Spleen (tissue), 11 donors: Measurements from ENCODE around the gene PLXNB2. TPM values are rescaled to one million over a fixed set of nuclear protein-coding genes. Genes with fewer than 3 reads are reported as not detected.
A peak's percentile ranks its signal among the peaks of the same experiment; 100 is the strongest.

ENCODE experiments used
- DNase-seq: peaks from one replicate; pipeline ENCODE4 v3.0.0-alpha.2; 2020
- H3K27ac ChIP-seq, 8 donors: fragments of 200-600 bp; sonication (generic) in 7 of 8; 1 replicate in 4 of 8; 2 replicates in 4 of 8; pipeline versions ENCODE4 v1.5.0 to v1.8.0; 2016 to 2021; ENCODE audit warnings: inconsistent platforms in 4 of 8, mild to moderate bottlenecking in 4 of 8, moderate library complexity in 1 of 8
- H3K27me3 ChIP-seq, 7 donors: fragments of 200-600 bp; sonication (generic) in 6 of 7; replicated peaks in 1 of 7; 1 replicate in 4 of 7; 2 replicates in 3 of 7; pipeline versions ENCODE4 v1.5.0 to v1.8.0; 2016 to 2021; ENCODE audit warnings: inconsistent platforms in 3 of 7, mild to moderate bottlenecking in 1 of 7
- H3K36me3 ChIP-seq, 6 donors: fragments of 200-600 bp; sonication (generic) in 5 of 6; 1 replicate in 4 of 6; 2 replicates in 2 of 6; pipeline versions ENCODE4 v1.5.0 to v1.8.0; 2016 to 2021; ENCODE audit warnings: inconsistent platforms in 2 of 6
- H3K4me1 ChIP-seq, 6 donors: fragments of 200-600 bp; sonication (generic) in 5 of 6; 1 replicate in 3 of 6; 2 replicates in 3 of 6; pipeline versions ENCODE4 v1.5.0 to v1.8.0; 2016 to 2021; ENCODE audit warnings: inconsistent platforms in 3 of 6
- H3K4me3 ChIP-seq, 8 donors: fragments of 200-600 bp; sonication (generic) in 7 of 8; 1 replicate in 4 of 8; 2 replicates in 4 of 8; pipeline versions ENCODE4 v1.5.0 to v1.8.0; 2016 to 2021; ENCODE audit warnings: inconsistent platforms in 4 of 8, mild to moderate bottlenecking in 4 of 8, moderate library complexity in 2 of 8
- H3K9me3 ChIP-seq, 8 donors: fragments of 200-600 bp; sonication (generic) in 7 of 8; 1 replicate in 4 of 8; 2 replicates in 4 of 8; pipeline versions ENCODE4 v1.5.0 to v1.8.0; 2016 to 2021; ENCODE audit warnings: inconsistent platforms in 4 of 8
- POLR2A ChIP-seq, 3 donors: fragments of 450-650 bp; IDR thresholded peaks; one replicate each; pipeline ENCODE4 v1.5.1; 2017; ENCODE audit warnings: antibody characterized with exemption in 3 of 3, mild to moderate bottlenecking in 1 of 3
- POLR2AphosphoS5 ChIP-seq, 3 donors: sonication (generic); formaldehyde crosslinking; IDR thresholded peaks; one replicate each; pipeline ENCODE4 v1.5.1; 2017; ENCODE audit warnings: antibody characterized with exemption in 3 of 3
- WGBS, 5 donors: extraction: QIAGEN DNeasy Blood & Tissue Kit in 3 of 5; methylation state at CpG; one replicate each; pipeline versions ENCODE4 v1.1.5 to v1.1.7; 2013 to 2018; 5-methylcytosine and 5-hydroxymethylcytosine counted together
- intact Hi-C: fragments of 100-400 bp; cut with DNase I; formaldehyde crosslinking; loops from one replicate; pipeline ENCODE4 v1.15.0; 2023; ENCODE audit warnings: low total_unique reads
- polyA plus RNA-seq, 3 donors: library from polyadenylated mRNA; stranded (reverse); fragments of 200-250 nt; gene quantifications; one replicate each; pipeline ENCODE4 v1.2.1, GENCODE V29; 2013
- total RNA-seq, 7 donors: library from RNA; depleted of rRNA in 3 of 7; stranded (reverse); fragments of >200 nt in 3 of 7; fragmentation: NEBNext Ultra II Directional in 4 of 7; extraction: Animal tissue kit (Norgen Biotek cat#: 25700) in 4 of 7; gene quantifications; one replicate each; pipeline versions ENCODE4 v1.1.0 to v1.2.1, GENCODE V29; 2016 to 2021
- TF ChIP-seq, protein P1 (sequence below), 11 experiments: fragments of 200-600 bp in 7 of 11; fragments of 450-650 bp in 4 of 11; sonication (generic) in 4 of 11; IDR thresholded peaks in 8 of 11; conservative IDR thresholded peaks in 3 of 11; 1 replicate in 7 of 11; 2 replicates in 4 of 11; pipeline versions ENCODE4 v1.4.0 to v1.8.0; 2016 to 2021; ENCODE audit warnings: antibody characterized with exemption in 11 of 11, inconsistent platforms in 4 of 11, mild to moderate bottlenecking in 1 of 11
- donor health status: healthy with polysubstance abuse.
- donor health status: DM: no; HTN: no; CAD: no; lungs with moderate emphysema.
- donor health status: DM: no; HTN: no; CAD: no.
- donor health status: Bipolar disorder and iron deficiency.
- donor health status: healthy.
- donor health status: DM: no; HTN: no; CAD: no.
- donor health status: DM: yes; HTN: yes; CAD: no.

Gene PLXNB2
- total and polyA plus RNA-seq, 10 donors: 41.9 to 382 (median 242) TPM

DNA sequence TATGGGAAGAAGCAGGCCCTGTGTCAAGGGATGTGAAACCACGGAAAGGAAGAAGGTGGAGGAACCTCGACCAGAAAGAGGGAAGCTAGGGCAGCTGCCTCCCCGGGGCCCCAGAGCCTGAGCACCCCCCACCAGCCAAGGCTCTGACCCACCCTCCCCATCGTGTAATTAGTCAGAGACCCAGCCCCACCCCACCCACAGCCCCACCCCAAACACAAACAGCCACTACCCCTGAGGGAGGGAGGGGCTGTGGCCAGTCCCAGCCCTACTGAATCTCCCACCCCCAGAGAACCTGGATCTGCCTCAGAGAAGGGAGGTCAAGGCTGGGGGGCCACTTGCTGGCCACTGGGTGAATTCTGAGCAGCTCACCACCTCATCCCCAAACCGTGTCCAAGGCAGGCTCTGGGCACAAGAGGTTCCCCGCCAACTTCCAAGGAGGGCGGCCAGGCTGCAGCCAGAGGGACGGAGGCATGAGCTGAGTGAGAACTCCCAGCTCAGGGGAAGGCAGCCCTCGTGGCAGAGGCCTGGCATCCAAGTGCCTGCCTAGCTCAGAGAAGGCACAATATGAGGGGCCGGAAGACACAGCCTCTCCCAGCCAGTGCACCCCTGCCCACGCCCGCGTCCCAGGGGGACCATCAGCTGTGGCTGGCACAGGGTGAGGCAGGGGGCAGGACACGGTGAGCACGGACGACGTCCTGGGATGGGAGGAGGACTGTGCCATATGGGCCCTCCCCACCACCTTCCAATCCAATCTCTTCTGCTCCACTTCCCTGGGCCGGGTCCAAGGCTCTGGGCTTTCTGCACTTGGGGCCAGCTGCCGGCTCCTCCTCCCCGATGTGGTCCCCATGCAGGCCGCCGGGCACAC is 2.7 kb downstream of the PLXNB2 start:
- Histone ChIP-seq H3K36me3 (peaks cover 0 to 24% (median 0%) of the 10 kb centered on the region in 6 donors), H3K27ac (peak overlapping the region; percentile 73 to 96 (median 92)), H3K9me3 (no peaks in the 10 kb centered on the region), H3K27me3 (peaks cover 0 to 61% (median 6%) of the 10 kb centered on the region in 7 donors), H3K4me3 (peak overlapping the region; percentile 4 to 91 (median 83)), H3K4me1 (peaks cover 73 to 95% (median 94%) of the 10 kb centered on the region in 6 donors)
- peak in 2 of 3 donors; percentile 35 to 67 for TF ChIP-seq POLR2AphosphoS5 (IDR thresholded peaks at IDR 0.05)
- TF ChIP-seq, protein P1, sequence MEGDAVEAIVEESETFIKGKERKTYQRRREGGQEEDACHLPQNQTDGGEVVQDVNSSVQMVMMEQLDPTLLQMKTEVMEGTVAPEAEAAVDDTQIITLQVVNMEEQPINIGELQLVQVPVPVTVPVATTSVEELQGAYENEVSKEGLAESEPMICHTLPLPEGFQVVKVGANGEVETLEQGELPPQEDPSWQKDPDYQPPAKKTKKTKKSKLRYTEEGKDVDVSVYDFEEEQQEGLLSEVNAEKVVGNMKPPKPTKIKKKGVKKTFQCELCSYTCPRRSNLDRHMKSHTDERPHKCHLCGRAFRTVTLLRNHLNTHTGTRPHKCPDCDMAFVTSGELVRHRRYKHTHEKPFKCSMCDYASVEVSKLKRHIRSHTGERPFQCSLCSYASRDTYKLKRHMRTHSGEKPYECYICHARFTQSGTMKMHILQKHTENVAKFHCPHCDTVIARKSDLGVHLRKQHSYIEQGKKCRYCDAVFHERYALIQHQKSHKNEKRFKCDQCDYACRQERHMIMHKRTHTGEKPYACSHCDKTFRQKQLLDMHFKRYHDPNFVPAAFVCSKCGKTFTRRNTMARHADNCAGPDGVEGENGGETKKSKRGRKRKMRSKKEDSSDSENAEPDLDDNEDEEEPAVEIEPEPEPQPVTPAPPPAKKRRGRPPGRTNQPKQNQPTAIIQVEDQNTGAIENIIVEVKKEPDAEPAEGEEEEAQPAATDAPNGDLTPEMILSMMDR (IDR thresholded peaks at IDR 0.05 in 8 of 11, conservative IDR thresholded peaks at IDR 0.05 in 3 of 11): no peak
- DNase-seq: no peak
- 36 to 44% (median 41%) methylated on average over 8 to 22 of the region's 22 CpGs for WGBS, 5 donors
- intact Hi-C loops: no loop called here

DNA sequence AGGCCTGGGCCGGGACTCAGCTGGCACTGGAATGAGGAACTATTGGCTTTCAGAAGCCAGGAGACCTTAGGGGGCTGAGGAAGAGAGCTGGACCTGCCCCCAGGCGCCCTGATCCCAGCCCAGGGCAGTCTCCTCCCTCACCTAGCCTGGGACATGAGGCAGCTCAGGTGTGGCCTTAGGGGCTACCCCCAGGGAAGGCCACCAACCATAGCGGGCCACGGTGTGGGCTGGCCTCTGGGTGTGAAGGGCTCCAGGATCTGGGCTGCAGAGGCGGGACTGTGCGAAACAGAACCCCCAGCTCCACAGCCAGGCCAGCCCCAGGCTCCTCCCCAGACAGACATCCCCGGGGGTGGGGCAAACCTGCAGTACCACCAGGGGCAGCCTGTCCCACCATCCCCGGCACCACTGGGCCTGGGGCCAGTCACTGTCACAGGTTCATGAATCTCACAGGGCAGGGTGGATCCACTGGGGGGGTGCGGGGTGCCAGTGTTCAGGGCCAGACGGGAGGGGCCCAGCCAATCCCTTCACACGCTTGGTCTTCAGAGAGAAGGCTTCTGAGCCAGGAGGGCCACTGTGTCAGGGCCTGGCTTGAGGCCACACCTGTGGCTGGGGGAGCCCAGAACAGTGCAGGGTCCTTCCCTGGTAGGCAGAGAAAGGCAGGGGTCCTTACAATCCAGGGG is 3.5 kb downstream of the PLXNB2 start:
- Histone ChIP-seq H3K9me3 (no peaks in the 10 kb centered on the region), H3K4me3 (peak overlapping the region in 7 of 8 donors; percentile 15 to 91 (median 82)), H3K27me3 (peaks cover 0 to 69% (median 9%) of the 10 kb centered on the region in 7 donors), H3K4me1 (peaks cover 73 to 95% (median 94%) of the 10 kb centered on the region in 6 donors), H3K36me3 (peaks cover 0 to 24% (median 0%) of the 10 kb centered on the region in 6 donors), H3K27ac (peak overlapping the region; percentile 53 to 96 (median 92))
- DNase-seq: no peak
- 11 to 32% (median 23%) methylated on average over 7 to 11 of the region's 11 CpGs for WGBS, 5 donors
- intact Hi-C loops: no loop called here
- TF ChIP-seq POLR2AphosphoS5 (IDR thresholded peaks at IDR 0.05) (peak in 2 of 3 donors; percentile 39 to 60), POLR2A (IDR thresholded peaks at IDR 0.05) (no peak)
- TF ChIP-seq, protein P1 (IDR thresholded peaks at IDR 0.05 in 8 of 11, conservative IDR thresholded peaks at IDR 0.05 in 3 of 11): peak in 2 of 11 experiments; percentile 15 to 19

DNA sequence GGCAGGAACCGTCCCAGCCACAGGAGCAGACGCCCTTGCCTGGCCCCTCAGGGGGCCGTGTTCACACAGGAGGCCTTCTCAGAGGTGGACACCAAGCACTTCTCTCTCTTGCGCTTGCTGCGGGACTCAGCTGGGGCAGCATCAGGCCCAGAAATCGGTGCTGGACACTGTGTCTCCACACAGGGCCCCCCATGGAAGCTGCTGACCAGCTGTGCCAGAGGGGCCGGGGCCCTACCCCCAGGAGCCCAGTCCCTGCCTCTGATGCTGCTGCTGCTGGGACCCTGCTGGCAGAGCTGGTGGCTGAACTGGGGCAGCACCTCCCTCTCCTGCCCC is 4.0 kb downstream of the PLXNB2 start:
- intact Hi-C loops: no loop called here
- Histone ChIP-seq H3K27me3 (peaks cover 0 to 74% (median 9%) of the 10 kb centered on the region in 7 donors), H3K4me1 (peaks cover 75 to 95% (median 94%) of the 10 kb centered on the region in 6 donors), H3K4me3 (peak overlapping the region in 7 of 8 donors; percentile 15 to 91 (median 73)), H3K36me3 (peaks cover 0 to 24% (median 0%) of the 10 kb centered on the region in 6 donors), H3K27ac (peak overlapping the region in 7 of 8 donors; percentile 78 to 96 (median 92)), H3K9me3 (no peaks in the 10 kb centered on the region)
- no peak for DNase-seq
- 40 to 49% (median 43%) methylated on average over 5 to 7 of the region's 7 CpGs for WGBS, 5 donors
- no peak for TF ChIP-seq POLR2AphosphoS5 (IDR thresholded peaks at IDR 0.05)

DNA sequence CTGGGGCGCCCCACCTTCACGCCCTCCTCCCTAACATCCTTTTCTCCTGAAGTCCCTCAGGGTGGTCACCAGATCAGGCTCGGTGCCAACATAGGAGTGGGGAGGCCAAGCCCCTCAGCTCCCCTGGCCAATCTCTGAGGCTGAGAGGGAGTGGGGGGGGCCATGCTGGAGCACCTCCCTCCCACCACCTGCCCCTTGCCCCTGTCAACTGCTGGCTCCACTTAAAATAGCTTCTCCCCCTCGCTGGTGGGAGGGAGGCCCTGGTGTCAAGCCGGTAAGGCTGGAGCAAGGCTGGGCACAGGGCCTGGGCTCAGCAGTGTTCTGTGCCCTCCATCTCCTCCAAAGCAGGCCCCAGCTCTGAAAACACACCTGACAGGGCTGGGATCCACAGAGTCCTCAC is 4.9 kb downstream of the PLXNB2 start:
- peak in 1 of 3 donors; percentile 6 for TF ChIP-seq POLR2AphosphoS5 (IDR thresholded peaks at IDR 0.05)
- no peak for TF ChIP-seq POLR2A (IDR thresholded peaks at IDR 0.05)
- TF ChIP-seq, protein P1 (IDR thresholded peaks at IDR 0.05 in 8 of 11, conservative IDR thresholded peaks at IDR 0.05 in 3 of 11): no peak
- Histone ChIP-seq H3K27ac (peak overlapping the region in 7 of 8 donors; percentile 36 to 96 (median 92)), H3K36me3 (peaks cover 0 to 24% (median 0%) of the 10 kb centered on the region in 6 donors), H3K4me1 (peaks cover 78 to 96% (median 95%) of the 10 kb centered on the region in 6 donors), H3K9me3 (no peaks in the 10 kb centered on the region), H3K4me3 (peak overlapping the region in 2 of 8 donors; percentile 91), H3K27me3 (peaks cover 0 to 75% (median 9%) of the 10 kb centered on the region in 7 donors)
- intact Hi-C loops: no loop called here
- no peak for DNase-seq
- 38 to 75% (median 56%) methylated on average over 4 to 5 of the region's 5 CpGs for WGBS, 5 donors
